Measurements from ENCODE around the gene TMEM87B. TPM values are rescaled to one million over a fixed set of nuclear protein-coding genes. Genes with fewer than 3 reads are reported as not detected.
"Not testable (repeated sequence)": the region's sequence is repeated elsewhere in the genome, so short reads cannot be mapped to it uniquely, and the experiment has no call there.

TMEM87B gene
- total RNA-seq, 1 experiment from 2014 or later: 15.4 TPM

- DNase-seq (ENCODE audit: low read depth): not testable (repeated sequence)
Observed at GRCh38 chr2:112113354-112113753, 58.3 kb downstream of the TMEM87B start.

GRCh38 chr2:112118148-112118547, 63.1 kb downstream of the TMEM87B start:
- no peak for DNase-seq (ENCODE audit: low read depth)

- peak; percentile 23 for DNase-seq (ENCODE audit: low read depth)
Observed at GRCh38 chr2:112121682-112122254, 66.7 kb downstream of the TMEM87B start.

GRCh38 chr2:112129060-112129459, 74.0 kb downstream of the TMEM87B start:
- DNase-seq (ENCODE audit: low read depth): no peak

- DNase-seq (ENCODE audit: low read depth): no peak
Observed at GRCh38 chr2:112133344-112133743, 78.3 kb downstream of the TMEM87B start.

GRCh38 chr2:112134120-112134519, 79.1 kb downstream of the TMEM87B start:
- no peak for DNase-seq (ENCODE audit: low read depth)

- no peak for DNase-seq (ENCODE audit: low read depth)
Observed at GRCh38 chr2:112136096-112136495, 81.0 kb downstream of the TMEM87B start.

- DNase-seq (ENCODE audit: low read depth): no peak
Observed at GRCh38 chr2:112137516-112138158, 82.6 kb downstream of the TMEM87B start.

GRCh38 chr2:112138159-112139032, 83.3 kb downstream of the TMEM87B start, which contains the start of gene FBLN7:
TSS of gene FBLN7 (plus strand) at chr2:112138385. CDS start at chr2:112138656, 271 bp downstream.
- DNase-seq (ENCODE audit: low read depth): no peak

- not testable (repeated sequence) for DNase-seq (ENCODE audit: low read depth)
Observed at GRCh38 chr2:112139033-112139614, 84.1 kb downstream of the TMEM87B start.

- not testable (repeated sequence) for DNase-seq (ENCODE audit: low read depth)
Observed at GRCh38 chr2:112139661-112140204, 84.7 kb downstream of the TMEM87B start.

- no peak for DNase-seq (ENCODE audit: low read depth)
Observed at GRCh38 chr2:112140205-112140802, 85.2 kb downstream of the TMEM87B start.

GRCh38 chr2:112140899-112141625, 86.0 kb downstream of the TMEM87B start:
- no peak for DNase-seq (ENCODE audit: low read depth)

- DNase-seq (ENCODE audit: low read depth): no peak
Observed at GRCh38 chr2:112141626-112142007, 86.5 kb downstream of the TMEM87B start.

GRCh38 chr2:112142525-112143078, 87.5 kb downstream of the TMEM87B start:
- no peak for DNase-seq (ENCODE audit: low read depth)

GRCh38 chr2:112143150-112143549, 88.1 kb downstream of the TMEM87B start:
- DNase-seq (ENCODE audit: low read depth): no peak

GRCh38 chr2:112144966-112145365, 89.9 kb downstream of the TMEM87B start:
- DNase-seq (ENCODE audit: low read depth): no peak

GRCh38 chr2:112147382-112148168, 92.5 kb downstream of the TMEM87B start:
- no peak for DNase-seq (ENCODE audit: low read depth)

- no peak for DNase-seq (ENCODE audit: low read depth)
Observed at GRCh38 chr2:112148477-112148876, 93.4 kb downstream of the TMEM87B start.
